IPS-NIHi11 (cell line): ENCODE measurements around the gene BFAR.
"Not testable (repeated sequence)": the region's sequence is repeated elsewhere in the genome, so short reads cannot be mapped to it uniquely, and the experiment has no call there.

Source experiments
- DNase-seq: peaks from one replicate; pipeline ENCODE4 v3.0.0; 2012; ENCODE audit warnings: mixed read lengths, low spot score

Gene BFAR

GRCh38 chr16:14635395-14636165 is 2.8 kb downstream of the BFAR start:
- DNase-seq = no peak

GRCh38 chr16:14636179-14636950 is 3.6 kb downstream of the BFAR start:
- not testable (repeated sequence) for DNase-seq

DNA sequence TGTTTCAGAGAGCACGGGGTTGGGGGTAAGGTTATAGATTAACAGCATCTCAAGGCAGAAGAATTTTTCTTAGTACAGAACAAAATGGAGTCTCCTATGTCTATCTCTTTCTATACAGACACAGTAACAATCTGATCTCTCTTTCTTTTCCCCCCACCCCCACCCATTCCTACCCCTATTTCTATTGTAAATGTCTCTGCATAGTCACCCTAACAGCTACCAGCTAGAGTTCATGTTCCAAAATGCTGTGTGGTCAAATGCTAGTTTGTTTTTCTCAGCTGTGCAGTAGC is 4.1 kb downstream of the BFAR start:
- not testable (repeated sequence) for DNase-seq

DNA sequence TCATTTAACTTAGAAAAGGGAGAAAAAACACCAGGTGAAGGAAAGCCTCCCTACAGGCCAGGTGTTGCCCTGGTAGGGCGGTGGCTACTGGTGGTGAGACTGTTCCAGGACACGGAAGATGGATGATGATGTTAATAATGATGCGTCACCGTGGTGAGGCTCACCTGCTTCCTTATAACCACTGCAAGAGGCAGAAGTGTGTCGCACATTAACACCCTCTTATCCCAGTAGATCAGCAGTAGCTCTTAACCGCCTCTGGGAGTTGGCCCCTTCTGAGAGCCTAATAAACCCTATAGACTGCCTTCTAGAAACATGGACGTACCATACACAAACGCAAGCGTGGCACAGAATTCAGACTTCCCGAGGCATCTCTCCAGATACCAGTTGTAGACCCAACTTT is 7.8 kb downstream of the BFAR start:
- no peak for DNase-seq

GRCh38 chr16:14641206-14641605 is 8.5 kb downstream of the BFAR start:
- no peak for DNase-seq

DNA sequence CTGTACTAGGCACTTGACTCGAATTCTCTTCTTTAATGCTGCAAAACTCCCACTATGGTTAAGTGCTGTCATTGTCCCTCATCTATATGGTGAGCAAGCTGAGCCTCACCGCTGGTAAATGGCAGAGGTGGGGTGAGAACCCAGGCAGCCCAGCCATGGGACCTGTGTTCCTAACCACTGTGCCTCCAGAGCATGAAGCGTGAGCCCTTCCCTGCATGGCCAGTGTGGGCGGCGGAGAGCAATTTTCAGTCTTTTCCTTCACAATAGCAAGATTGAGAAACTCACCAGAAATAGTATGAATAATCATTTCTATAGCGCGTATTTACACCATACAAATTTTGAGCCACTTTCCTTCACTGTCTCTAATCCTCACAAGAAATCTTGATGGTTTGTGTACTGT is 9.2 kb downstream of the BFAR start:
- no peak for DNase-seq

GRCh38 chr16:14649816-14650215 is 17.1 kb downstream of the BFAR start:
- no peak for DNase-seq

GRCh38 chr16:14650629-14651028 is 17.9 kb downstream of the BFAR start:
- DNase-seq = no peak

DNA sequence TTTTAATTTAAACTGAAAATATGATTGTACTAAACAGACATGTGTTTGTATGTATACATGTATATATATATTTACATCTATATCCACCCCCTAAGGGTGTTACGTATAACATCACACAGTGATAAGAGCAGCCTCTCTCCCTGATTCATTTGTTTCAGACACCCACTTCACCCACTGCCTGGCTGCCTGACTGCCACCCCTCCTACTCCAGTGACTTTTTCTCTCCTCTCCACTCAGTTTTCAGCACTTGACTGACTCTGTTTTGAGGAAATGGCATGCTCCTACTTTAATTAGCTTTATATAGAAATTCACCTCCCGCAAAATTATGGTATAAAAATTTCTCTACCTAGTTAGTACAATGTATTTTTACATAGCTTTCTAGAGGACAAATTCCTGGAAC is 20.0 kb downstream of the BFAR start:
- no peak for DNase-seq

- no peak for DNase-seq
These were observed 25.3 kb downstream of the BFAR start for GRCh38 chr16:14658063-14658462.

GRCh38 chr16:14667347-14668266 is 34.9 kb downstream of the BFAR start:
- no peak for DNase-seq

GRCh38 chr16:14668556-14669223 is 35.9 kb downstream of the BFAR start:
- no peak for DNase-seq

DNA sequence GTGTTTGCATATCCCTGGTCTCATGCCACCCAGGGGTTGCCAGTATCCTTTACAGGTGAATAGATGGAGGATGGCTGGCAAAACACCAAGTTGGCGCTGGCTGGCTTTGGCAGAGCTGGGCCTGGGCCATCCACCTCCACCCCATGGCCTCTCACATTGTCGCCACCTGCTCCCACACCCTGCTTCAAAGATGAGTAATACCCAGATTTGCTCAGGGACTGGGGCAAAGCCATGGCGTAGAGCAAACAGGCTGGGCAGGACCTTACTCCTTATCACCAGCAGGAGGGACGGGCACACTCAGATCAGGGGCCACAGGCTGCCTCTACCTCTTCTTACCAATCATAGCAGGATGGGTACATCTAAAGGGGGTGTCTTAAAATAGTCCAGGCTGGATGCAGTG is 37.0 kb downstream of the BFAR start:
- DNase-seq = no peak

GRCh38 chr16:14672403-14672971 is 39.7 kb downstream of the BFAR start:
- DNase-seq = no peak

DNA sequence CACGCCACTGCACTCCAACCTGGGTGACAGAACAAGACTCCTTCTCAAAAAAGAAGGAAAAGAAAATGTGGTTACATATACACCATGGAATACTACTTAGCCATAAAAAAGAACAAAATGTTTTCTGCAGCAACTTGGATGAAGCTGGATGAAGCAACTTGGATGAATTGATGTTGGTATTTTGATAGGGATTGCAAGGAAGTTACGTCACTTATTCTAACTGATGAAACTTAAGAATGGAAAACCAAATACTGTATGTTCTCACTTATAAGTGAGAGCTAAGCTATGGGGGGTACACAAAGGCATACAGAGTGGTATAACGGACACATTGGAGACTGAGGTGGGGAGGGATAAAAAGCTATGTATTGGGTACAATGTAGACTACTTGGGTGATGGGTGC is 43.9 kb downstream of the BFAR start:
- no peak for DNase-seq

GRCh38 chr16:14677627-14678026 is 44.9 kb downstream of the BFAR start:
- DNase-seq = no peak

DNA sequence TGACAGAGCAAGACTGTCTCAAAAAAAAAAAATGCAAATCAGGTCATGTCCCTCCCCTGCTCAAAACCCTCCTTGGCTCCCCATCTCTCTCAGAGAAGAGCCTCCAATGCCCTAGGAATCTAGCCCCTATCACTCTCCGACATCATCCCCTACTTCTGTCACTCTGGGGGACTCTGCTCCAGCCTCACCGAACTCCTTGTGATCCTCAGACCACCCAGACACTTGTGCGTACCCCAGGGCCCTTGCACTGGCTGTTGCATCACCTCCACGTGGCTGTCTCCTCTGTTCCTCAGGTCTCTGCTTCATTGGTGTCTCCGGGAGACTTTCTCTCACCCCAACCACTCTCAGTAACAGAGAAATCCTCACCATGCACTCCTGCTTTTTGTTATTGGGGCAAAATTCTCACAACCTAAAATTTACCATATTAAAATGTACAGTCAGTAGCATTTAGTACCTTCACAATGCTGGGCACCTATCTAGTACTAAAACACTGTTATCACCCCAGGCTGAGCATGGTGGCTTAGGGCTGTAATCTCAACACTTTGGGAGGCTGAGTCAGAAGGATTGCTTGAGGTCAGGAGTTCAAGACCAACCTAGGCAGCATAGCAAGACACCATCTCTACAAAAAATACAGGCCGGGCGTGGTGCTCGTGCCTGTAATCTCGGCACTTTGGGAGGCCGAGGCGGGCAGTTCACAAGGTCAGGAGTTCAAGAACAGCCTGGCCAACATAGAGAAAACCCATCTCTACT is 46.2 kb downstream of the BFAR start:
- DNase-seq = no peak

- not testable (repeated sequence) for DNase-seq
These were observed 47.6 kb downstream of the BFAR start for GRCh38 chr16:14680396-14680795.

GRCh38 chr16:14681115-14681514 is 48.4 kb downstream of the BFAR start:
- DNase-seq = no peak

DNA sequence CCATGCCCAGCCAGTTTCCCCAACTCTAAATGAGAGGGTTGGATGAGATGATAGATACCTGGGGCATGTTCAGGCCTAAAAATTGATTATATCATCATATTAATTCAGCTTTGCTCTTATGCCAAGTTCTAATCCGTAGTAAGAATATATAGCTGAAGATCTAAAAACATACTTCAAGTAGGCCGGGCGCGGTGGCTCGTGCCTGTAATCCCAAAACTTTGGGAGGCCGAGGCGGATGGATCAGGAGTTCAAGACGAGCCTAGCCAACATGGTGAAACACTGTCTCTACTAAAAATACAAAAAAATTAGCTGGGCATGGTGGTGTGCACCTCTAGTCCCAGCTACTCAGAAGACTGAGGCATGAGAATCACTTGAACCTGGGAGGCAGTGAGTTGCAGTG is 49.4 kb downstream of the BFAR start:
- DNase-seq = no peak
